GM23248 (cell line): Measurements from ENCODE around the gene MRPL45.

Source experiments
- EZH2 ChIP-seq: fragments of 200-600 bp; sonication (generic); IDR thresholded peaks from 2 replicates; pipeline ENCODE4 v1.6.1; 2018; ENCODE audit warnings: antibody characterized with exemption, mild to moderate bottlenecking; ENCODE audit not compliant: insufficient read depth, poor library complexity, severe bottlenecking
- EZH2phosphoT487 ChIP-seq: fragments of 200-600 bp; sonication (generic); IDR thresholded peaks from 2 replicates; pipeline ENCODE4 v1.6.1; 2018; ENCODE audit warnings: antibody characterized with exemption, moderate library complexity, mild to moderate bottlenecking, low read depth; ENCODE audit not compliant: insufficient read depth

DNA sequence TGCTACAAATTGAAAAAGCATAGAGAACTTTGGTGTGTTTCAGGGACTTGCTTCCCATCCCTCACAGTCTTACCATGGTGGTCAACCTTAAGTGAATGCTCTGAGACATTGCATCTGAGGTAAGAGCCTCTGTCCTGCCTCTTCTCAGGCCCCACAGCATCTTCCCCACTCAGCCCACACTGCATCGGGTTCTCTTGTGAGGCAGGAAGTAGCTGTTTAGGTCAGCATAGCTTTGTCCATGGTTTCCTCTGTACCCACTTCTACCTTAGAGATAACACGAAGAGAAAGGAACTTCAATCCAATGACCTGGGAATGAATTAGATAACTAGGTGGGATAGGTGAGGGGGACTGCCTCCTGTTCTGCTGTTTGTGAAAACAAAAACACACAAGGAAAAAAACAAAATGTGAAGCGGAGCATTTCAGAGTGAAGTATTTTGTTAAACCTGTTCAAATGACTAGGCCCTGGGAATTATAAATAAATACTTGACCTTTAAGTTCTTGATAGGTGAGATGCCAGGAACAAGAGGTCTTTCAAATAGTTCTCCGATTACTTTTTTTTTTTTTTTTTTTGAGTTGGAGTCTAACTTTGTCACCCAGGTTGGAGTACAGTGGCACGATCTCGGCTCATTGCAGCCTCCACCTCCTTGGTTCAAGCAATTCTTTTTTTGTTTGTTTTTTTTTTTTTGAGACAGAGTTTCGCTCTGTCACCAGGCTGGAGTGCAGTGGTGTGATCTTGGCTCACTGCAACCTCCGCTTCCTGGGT, 72.3 kb downstream of the MRPL45 start:
- TF ChIP-seq EZH2phosphoT487: no peak
- TF ChIP-seq EZH2: no peak
